Tibial nerve (tissue), 4 donors: ENCODE measurements around the gene DCAF15. TPM values are rescaled to one million over a fixed set of nuclear protein-coding genes. Genes with fewer than 3 reads are reported as not detected.

ENCODE experiments used
- DNase-seq, 2 donors: peaks; one replicate each; pipeline ENCODE4 v3.0.0-alpha.2; 2019; ENCODE audit warnings: low spot score in 2 of 2
- H3K27ac ChIP-seq, 4 donors: fragments of 200-600 bp; sonication (generic) in 3 of 4; one replicate each; pipeline ENCODE4 v1.5.1; 2017 to 2019; ENCODE audit warnings: mild to moderate bottlenecking in 1 of 4
- H3K27me3 ChIP-seq, 2 donors: fragments of 200-600 bp; sonication (generic) in 1 of 2; one replicate each; pipeline versions ENCODE4 v1.5.1 to v1.6.0; 2017 to 2019
- H3K36me3 ChIP-seq, 3 donors: fragments of 200-600 bp; sonication (generic); one replicate each; pipeline ENCODE4 v1.5.1; 2018 to 2019
- H3K4me1 ChIP-seq, 4 donors: fragments of 200-600 bp; sonication (generic) in 3 of 4; one replicate each; pipeline ENCODE4 v1.5.1; 2017 to 2019
- H3K4me3 ChIP-seq, 4 donors: fragments of 200-600 bp; sonication (generic) in 3 of 4; one replicate each; pipeline ENCODE4 v1.5.1; 2017 to 2019; ENCODE audit warnings: mild to moderate bottlenecking in 1 of 4, moderate library complexity in 1 of 4
- H3K9me3 ChIP-seq, 4 donors: fragments of 200-600 bp; sonication (generic) in 3 of 4; one replicate each; pipeline ENCODE4 v1.5.1; 2017 to 2019
- CTCF ChIP-seq, 5 experiments: fragments of 200-600 bp in 3 of 5; fragments of 450-650 bp in 2 of 5; sonication (generic) in 3 of 5; IDR thresholded peaks; one replicate each; pipeline ENCODE4 v1.5.1; 2016 to 2019; ENCODE audit warnings: antibody characterized with exemption in 5 of 5, mild to moderate bottlenecking in 3 of 5, moderate library complexity in 2 of 5
- EP300 ChIP-seq, 2 donors: sonication (generic); formaldehyde crosslinking; IDR thresholded peaks; one replicate each; pipeline ENCODE4 v1.6.1; 2017; ENCODE audit warnings: antibody characterized with exemption in 2 of 2, mild to moderate bottlenecking in 1 of 2
- POLR2A ChIP-seq, 2 donors: fragments of 450-650 bp; IDR thresholded peaks; one replicate each; pipeline ENCODE4 v1.6.1; 2017; ENCODE audit warnings: antibody characterized with exemption in 2 of 2, mild to moderate bottlenecking in 2 of 2, moderate library complexity in 2 of 2
- WGBS, 2 donors: methylation state at CpG; one replicate each; pipeline ENCODE4 v1.1.5; 2018; 5-methylcytosine and 5-hydroxymethylcytosine counted together
- total RNA-seq, 4 donors: library from RNA; depleted of rRNA; stranded (reverse); fragments of >200 nt; gene quantifications; one replicate each; pipeline ENCODE4 v1.1.0, GENCODE V29; 2016

Gene DCAF15
- total RNA-seq, 4 donors from 2014 or later: 14.3 to 31.5 (median 19.3) TPM

GRCh38 chr19:13923194-13923987, 28.9 kb upstream of the DCAF15 start:
- DNase-seq: no peak
- whole genome bisulfite sequencing, 2 donors: 93% methylated on average over 28 of the region's 28 CpGs
- Histone ChIP-seq H3K27me3 (no peaks in the 10 kb centered on the region), H3K4me1 (no peaks in the 10 kb centered on the region), H3K4me3 (no peak overlapping the region), H3K9me3 (peaks cover 0 to 8% (median 0%) of the 10 kb centered on the region in 4 donors), H3K36me3 (peaks cover 4 to 97% (median 40%) of the 10 kb centered on the region in 3 donors), H3K27ac (no peak overlapping the region)
- no peak for TF ChIP-seq EP300 (IDR thresholded peaks at IDR 0.05)
- TF ChIP-seq POLR2A (IDR thresholded peaks at IDR 0.05): no peak
- no peak for TF ChIP-seq CTCF (IDR thresholded peaks at IDR 0.05)

GRCh38 chr19:13926010-13926409, 26.3 kb upstream of the DCAF15 start:
- Histone ChIP-seq H3K4me3 (no peak overlapping the region), H3K9me3 (peaks cover 0 to 3% (median 0%) of the 10 kb centered on the region in 4 donors), H3K27me3 (no peaks in the 10 kb centered on the region), H3K36me3 (peaks cover 0 to 93% (median 16%) of the 10 kb centered on the region in 3 donors), H3K4me1 (no peaks in the 10 kb centered on the region), H3K27ac (no peak overlapping the region)
- TF ChIP-seq EP300 (IDR thresholded peaks at IDR 0.05) (no peak), POLR2A (IDR thresholded peaks at IDR 0.05) (no peak), CTCF (IDR thresholded peaks at IDR 0.05) (no peak)
- no peak for DNase-seq
- 84 to 86% methylated on average over 4 of the region's 4 CpGs for WGBS, 2 donors

GRCh38 chr19:13926715-13927114, 25.6 kb upstream of the DCAF15 start:
- H3K27me3 ChIP-seq: no peaks in the 10 kb centered on the region
- H3K9me3 ChIP-seq: no peaks in the 10 kb centered on the region
- peaks cover 0 to 93% (median 12%) of the 10 kb centered on the region in 3 donors for H3K36me3 ChIP-seq
- no peak for TF ChIP-seq EP300 (IDR thresholded peaks at IDR 0.05)
- no peak for DNase-seq
- no peaks in the 10 kb centered on the region for H3K4me1 ChIP-seq
- WGBS, 2 donors: 73 to 76% methylated on average over 5 to 7 of the region's 8 CpGs
- H3K27ac ChIP-seq: no peak overlapping the region
- no peak overlapping the region for H3K4me3 ChIP-seq

- TF ChIP-seq EP300 (IDR thresholded peaks at IDR 0.05) (no peak), CTCF (IDR thresholded peaks at IDR 0.05) (no peak), POLR2A (IDR thresholded peaks at IDR 0.05) (no peak)
- 78 to 90% methylated on average over 8 to 10 of the region's 12 CpGs for WGBS, 2 donors
These were observed 23.0 kb upstream of the DCAF15 start for GRCh38 chr19:13929340-13929739.

GRCh38 chr19:13929956-13930355, 22.4 kb upstream of the DCAF15 start:
- Histone ChIP-seq H3K27ac (no peak overlapping the region), H3K4me1 (no peaks in the 10 kb centered on the region), H3K9me3 (no peaks in the 10 kb centered on the region), H3K36me3 (peaks cover 0 to 64% (median 2%) of the 10 kb centered on the region in 3 donors), H3K27me3 (peaks cover 0 to 6% of the 10 kb centered on the region in 2 donors), H3K4me3 (no peak overlapping the region)
- 86 to 90% methylated on average over 12 to 17 of the region's 17 CpGs for WGBS, 2 donors
- TF ChIP-seq EP300 (IDR thresholded peaks at IDR 0.05) (no peak), CTCF (IDR thresholded peaks at IDR 0.05) (no peak), POLR2A (IDR thresholded peaks at IDR 0.05) (no peak)
- no peak for DNase-seq

More at GRCh38 chr19:13929340-13929739, 23.0 kb upstream of the DCAF15 start:
- H3K9me3 ChIP-seq: no peaks in the 10 kb centered on the region
- DNase-seq: no peak
- H3K27ac ChIP-seq: no peak overlapping the region
- peaks cover 0 to 1% of the 10 kb centered on the region in 2 donors for H3K27me3 ChIP-seq
- H3K36me3 ChIP-seq: peaks cover 0 to 70% (median 5%) of the 10 kb centered on the region in 3 donors
- no peaks in the 10 kb centered on the region for H3K4me1 ChIP-seq
- no peak overlapping the region for H3K4me3 ChIP-seq
